ENCODE measurements around the gene ADM2.
A peak's percentile ranks its signal among the peaks of the same experiment; 100 is the strongest.
"Not testable (repeated sequence)": the region's sequence is repeated elsewhere in the genome, so short reads cannot be mapped to it uniquely, and the experiment has no call there.

ADM2 gene

GRCh38 chr22:50481440-50482106, at the start of gene ADM2:
ADM2 (plus strand) TSS chr22:50481543; CDS start chr22:50481848, 305 bp downstream.
- FAIRE-seq, result no peak
- DNase-seq (ENCODE audit: low spot score), result no peak

GRCh38 chr22:50432131-50432876, 49.0 kb upstream of the ADM2 start:
- FAIRE-seq (no peak), DNase-seq (ENCODE audit: low spot score) (no peak)

GRCh38 chr22:50432877-50433510, 48.3 kb upstream of the ADM2 start:
- not testable (repeated sequence) for DNase-seq (ENCODE audit: low spot score); FAIRE-seq

DNA sequence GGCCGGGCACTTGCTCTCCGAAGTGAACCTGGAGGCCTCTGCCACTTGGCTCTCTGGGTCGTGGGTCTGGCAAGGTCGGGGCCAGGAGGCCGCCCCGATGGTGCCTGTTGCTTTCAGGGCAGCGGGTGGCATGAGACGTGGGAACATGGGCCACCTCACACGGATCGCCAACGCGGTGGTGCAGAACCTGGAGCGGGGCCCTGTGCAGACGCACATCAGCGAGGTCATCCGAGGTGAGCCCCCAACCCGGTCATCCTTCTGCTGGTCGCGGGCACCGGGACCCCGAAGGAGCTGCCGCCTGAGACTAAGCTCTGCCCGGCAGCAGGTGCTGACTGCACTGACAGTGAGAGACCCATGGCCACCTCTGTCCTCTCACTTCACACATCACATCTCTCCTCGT, 46.5 kb upstream of the ADM2 start:
- no peak for DNase-seq (ENCODE audit: low spot score)
- FAIRE-seq, result no peak

DNA sequence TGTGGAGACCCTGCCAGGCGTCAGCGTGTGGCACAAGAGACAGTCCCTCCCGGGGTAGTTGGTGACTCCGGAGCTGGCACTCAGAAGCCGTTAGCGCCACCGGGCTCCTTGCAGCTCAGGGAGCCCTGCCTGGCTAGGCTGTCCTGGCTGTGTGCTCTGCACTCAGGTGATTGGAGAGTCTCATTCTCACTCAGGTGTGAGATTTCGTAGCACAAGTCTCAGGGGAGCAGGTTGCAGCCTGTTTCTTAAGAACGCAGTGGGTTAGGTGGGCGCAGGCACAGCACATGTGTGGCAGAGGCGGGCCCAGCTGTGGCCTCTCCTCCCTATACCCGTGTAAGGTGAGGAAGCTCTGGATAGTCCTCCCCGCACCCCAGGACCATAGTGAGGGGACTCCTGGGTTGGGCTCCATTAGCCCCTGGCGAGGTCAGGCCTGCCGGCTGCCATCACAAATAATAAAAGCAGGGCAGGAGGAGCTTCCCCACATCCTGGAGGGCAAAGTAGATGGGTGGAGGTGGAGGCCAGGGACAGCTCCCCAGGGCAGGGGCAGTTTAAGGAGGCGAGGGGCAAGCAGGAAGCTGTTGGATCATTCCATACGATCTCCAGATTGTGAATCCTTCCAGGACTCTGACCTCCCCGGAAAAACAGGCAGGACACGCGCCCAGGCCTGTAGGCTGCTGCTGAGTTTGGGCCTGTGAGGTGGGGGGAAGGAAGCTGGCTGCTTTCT, 45.9 kb upstream of the ADM2 start:
- DNase-seq (ENCODE audit: low spot score) (no peak), FAIRE-seq (no peak)

DNA sequence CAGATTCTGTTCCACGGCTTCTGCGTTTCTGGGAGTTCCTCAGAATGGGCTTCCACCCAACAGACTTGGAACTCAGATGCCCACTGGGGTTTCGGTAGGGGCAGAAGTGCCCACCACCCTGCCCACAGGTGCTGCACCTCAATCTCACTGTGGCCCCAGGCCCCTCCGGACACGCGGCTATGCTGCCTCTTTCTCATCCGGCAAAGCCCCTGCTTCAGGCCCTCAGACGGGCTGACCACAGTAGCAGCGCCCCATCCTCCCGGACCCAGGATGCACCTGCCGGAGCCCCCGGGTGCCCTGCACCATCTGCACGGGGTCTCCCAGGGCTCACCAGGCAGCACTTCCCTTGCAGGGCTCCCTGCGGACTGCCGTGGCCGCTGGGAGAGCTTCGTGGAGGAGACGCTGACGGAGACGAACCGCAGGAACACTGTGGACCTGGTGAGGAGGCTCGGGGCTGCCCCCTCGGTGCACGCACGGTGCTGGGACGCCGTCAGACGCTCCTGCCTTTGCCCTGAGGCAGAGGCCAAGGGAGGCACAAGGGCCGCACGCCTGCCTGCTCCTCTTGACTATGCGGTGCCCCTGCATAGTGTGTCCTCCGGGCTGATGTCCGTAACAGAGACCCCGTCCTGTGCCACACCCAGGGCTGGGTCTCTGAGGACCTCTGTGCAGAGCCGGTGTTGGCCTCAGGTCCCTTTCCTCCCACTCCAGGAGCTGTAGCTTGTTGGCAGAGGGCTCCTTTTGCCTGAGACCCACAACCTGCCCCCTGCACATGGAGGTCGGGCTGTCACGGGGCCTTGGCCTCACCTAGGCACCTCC, 45.1 kb upstream of the ADM2 start:
- FAIRE-seq, result no peak
- DNase-seq (ENCODE audit: low spot score), result no peak

- no peak for FAIRE-seq
- DNase-seq (ENCODE audit: low spot score), result no peak
Measured at GRCh38 chr22:50436841-50437341, 44.5 kb upstream of the ADM2 start.

DNA sequence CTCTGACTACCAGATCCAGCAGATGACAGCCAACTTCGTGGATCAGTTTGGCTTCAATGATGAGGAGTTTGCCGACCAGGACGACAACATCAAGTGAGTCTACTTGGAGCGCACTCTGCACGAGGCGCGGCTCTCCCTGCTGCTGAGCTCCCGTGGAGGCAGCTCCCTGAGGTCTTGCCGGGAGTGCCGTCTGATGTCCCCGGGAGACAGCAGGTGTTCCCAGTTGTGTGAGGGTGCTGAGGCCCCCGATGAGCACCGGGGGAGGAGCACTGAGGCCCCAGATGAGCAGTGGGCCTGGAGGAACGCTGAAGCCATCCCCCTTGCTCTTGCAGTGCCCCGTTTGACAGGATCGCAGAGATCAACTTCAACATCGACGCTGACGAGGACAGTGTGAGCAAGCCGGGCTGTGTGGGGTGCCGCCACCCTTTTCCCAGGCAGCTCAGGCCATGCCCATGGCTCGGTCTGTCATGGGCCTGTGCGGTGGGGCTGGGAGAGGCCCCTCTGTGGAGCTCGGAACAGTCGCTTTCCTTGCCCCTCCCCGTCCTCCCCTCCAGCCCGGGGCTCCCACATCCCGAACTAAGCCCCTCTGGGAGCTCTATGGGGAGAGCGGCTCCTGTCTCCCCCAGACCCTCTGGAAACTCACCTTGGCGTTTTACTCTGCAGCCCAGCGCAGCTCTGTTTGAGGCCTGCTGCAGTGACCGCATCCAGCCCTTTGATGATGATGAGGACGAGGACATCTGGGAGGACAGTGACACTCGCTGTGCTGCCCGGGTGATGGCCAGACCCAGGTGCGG, 43.6 kb upstream of the ADM2 start:
- DNase-seq (ENCODE audit: low spot score) (no peak), FAIRE-seq (no peak)

- FAIRE-seq, result no peak
- no peak for DNase-seq (ENCODE audit: low spot score)
Measured at GRCh38 chr22:50438305-50439275, 42.8 kb upstream of the ADM2 start.

GRCh38 chr22:50439314-50439870, 42.0 kb upstream of the ADM2 start:
- no peak for FAIRE-seq
- no peak for DNase-seq (ENCODE audit: low spot score)

GRCh38 chr22:50439871-50440331, 41.4 kb upstream of the ADM2 start:
- DNase-seq (ENCODE audit: low spot score) (no peak), FAIRE-seq (no peak)

DNA sequence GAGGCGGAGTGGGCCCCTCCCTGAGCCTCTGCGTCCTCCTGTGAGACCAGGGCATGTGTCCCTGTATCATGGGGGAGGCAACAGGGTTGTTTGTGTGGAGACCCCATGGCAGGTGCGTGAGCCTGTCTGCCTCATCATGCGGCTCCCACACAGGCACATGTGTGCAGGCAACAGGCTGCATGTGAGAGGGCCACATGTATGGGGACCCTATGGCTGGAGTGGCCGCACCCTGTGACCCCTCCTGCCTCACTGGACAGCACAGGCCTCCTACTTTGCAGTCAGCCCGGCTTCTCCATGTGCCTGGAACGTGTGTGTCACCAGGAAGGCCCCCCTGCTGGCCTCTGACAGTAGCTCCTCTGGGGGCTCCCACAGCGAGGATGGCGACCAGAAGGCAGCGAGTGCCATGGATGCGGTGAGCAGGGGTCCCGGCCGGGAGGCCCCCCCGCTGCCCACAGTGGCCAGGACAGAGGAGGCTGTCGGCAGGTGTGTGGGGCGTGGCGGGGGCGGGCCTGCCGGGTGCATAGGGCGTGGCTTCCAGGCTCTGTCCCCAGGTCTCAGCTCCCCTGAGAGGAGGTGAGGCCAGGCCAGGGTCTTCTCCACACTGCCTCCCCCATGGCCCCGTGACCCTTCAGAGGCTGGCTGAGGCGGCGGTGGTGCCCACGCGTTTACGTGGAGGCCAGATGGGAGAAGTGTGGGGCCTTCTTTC, 40.6 kb upstream of the ADM2 start:
- DNase-seq (ENCODE audit: low spot score), result no peak
- FAIRE-seq, result no peak

GRCh38 chr22:50441428-50441993, 39.8 kb upstream of the ADM2 start:
- no peak for DNase-seq (ENCODE audit: low spot score)
- FAIRE-seq, result no peak

DNA sequence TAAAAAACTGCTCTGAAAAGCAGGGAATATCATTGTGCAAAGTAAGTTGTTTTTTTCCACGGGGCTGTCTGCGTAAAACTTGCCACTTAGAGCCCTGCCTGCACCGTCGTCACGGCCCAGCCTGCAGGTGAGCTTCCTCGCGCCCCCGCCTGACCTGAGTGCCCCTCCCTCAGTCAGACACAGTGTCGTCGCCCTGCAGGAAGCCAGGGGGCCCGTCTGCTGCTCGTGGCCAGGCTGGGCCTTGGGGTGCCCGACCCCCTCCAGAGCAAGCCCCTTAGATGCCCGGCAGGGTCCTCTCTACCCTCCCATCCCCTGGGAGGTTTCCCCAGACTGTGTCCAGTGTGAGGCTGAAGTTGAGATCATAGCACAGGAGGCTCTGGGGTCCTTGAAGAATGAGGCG, 38.1 kb upstream of the ADM2 start:
- DNase-seq (ENCODE audit: low spot score) (no peak), FAIRE-seq (no peak)

DNA sequence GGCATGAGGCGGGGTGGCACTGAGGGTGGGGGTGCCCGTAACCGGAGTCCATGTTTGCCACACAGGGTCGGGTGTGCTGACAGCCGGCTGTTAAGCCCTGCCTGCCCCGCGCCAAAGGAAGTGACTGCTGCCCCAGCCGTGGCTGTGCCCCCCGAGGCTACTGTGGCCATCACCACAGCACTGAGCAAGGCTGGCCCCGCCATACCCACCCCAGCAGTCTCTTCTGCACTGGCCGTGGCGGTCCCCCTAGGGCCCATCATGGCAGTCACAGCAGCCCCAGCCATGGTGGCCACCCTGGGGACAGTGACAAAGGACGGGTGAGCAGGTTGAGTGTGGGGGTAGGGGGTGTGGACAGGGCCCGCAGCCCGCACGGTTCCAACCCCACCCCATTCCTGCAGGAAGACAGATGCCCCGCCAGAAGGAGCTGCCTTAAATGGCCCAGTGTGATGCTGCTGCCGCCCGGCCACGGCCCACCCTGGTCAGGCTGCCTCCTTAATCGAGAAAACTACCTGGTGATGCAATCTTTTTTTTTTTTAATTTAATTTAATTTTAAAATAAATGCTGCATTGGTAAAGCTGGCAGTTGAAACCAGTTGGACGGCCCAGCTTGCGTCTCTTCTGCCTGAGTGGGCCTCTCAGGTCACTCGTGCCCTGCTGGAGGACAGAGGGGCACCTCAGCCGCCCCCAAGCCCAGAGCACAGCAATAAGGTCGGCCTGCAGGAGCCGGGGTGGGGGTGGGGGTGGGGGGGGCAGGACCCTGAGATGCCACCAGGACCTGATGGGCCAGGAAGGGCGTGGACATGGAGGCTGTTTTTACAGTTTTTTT, 37.3 kb upstream of the ADM2 start:
- FAIRE-seq (no peak), DNase-seq (ENCODE audit: low spot score) (no peak)

- FAIRE-seq (no peak), DNase-seq (ENCODE audit: low spot score) (peak; percentile 9)
Measured at GRCh38 chr22:50444663-50445062, 36.7 kb upstream of the ADM2 start.

Data from RCC 7860 (cell line).